ENCODE data around the gene DPF1.
"Not testable (repeated sequence)": the region's sequence is repeated elsewhere in the genome, so short reads cannot be mapped to it uniquely, and the experiment has no call there.

The DPF1 gene

GRCh38 chr19:38234615-38235014, 10.6 kb upstream of the DPF1 start:
- H3K4me3 ChIP-seq (ENCODE audit: low read length), result no peak overlapping the region
- DNase-seq (ENCODE audit: low read depth), result no peak
- TF ChIP-seq, protein P1, sequence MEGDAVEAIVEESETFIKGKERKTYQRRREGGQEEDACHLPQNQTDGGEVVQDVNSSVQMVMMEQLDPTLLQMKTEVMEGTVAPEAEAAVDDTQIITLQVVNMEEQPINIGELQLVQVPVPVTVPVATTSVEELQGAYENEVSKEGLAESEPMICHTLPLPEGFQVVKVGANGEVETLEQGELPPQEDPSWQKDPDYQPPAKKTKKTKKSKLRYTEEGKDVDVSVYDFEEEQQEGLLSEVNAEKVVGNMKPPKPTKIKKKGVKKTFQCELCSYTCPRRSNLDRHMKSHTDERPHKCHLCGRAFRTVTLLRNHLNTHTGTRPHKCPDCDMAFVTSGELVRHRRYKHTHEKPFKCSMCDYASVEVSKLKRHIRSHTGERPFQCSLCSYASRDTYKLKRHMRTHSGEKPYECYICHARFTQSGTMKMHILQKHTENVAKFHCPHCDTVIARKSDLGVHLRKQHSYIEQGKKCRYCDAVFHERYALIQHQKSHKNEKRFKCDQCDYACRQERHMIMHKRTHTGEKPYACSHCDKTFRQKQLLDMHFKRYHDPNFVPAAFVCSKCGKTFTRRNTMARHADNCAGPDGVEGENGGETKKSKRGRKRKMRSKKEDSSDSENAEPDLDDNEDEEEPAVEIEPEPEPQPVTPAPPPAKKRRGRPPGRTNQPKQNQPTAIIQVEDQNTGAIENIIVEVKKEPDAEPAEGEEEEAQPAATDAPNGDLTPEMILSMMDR (conservative IDR thresholded peaks at IDR 0.05; ENCODE audit: low read length), result no peak

DNA sequence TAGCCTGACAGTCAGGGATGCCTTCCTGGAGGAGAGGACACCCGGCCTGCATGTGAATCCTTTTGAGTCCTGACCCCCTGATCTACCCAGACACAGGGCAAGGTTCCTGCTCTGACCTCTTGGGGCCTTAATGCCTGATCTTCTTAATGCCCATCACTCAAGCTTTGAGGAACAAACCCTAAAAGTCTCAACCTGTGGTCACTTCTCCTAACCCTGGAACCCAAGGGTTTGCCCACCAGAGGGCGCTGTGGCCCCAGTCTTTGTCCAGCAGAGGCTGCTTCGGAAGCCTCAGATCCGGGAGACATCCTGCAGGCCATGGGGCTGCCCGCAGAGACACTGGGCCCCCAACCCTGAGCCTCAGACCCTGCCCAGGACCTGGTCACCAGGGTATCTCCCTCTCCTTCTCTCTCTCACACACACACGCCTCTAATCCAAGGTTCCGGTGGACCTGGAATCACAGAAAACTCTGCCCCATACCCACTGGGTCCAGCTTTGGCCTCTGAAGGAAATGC, 9.8 kb upstream of the DPF1 start:
- H3K4me3 ChIP-seq (ENCODE audit: low read length), result no peak overlapping the region
- peak; percentile 55 for DNase-seq (ENCODE audit: low read depth)
- TF ChIP-seq, protein P1 (conservative IDR thresholded peaks at IDR 0.05; ENCODE audit: low read length), result peak; percentile 85

GRCh38 chr19:38231918-38232317, 7.9 kb upstream of the DPF1 start:
- H3K4me3 ChIP-seq (ENCODE audit: low read length), result no peak overlapping the region
- TF ChIP-seq, protein P1 (conservative IDR thresholded peaks at IDR 0.05; ENCODE audit: low read length), result no peak
- DNase-seq (ENCODE audit: low read depth), result no peak

DNA sequence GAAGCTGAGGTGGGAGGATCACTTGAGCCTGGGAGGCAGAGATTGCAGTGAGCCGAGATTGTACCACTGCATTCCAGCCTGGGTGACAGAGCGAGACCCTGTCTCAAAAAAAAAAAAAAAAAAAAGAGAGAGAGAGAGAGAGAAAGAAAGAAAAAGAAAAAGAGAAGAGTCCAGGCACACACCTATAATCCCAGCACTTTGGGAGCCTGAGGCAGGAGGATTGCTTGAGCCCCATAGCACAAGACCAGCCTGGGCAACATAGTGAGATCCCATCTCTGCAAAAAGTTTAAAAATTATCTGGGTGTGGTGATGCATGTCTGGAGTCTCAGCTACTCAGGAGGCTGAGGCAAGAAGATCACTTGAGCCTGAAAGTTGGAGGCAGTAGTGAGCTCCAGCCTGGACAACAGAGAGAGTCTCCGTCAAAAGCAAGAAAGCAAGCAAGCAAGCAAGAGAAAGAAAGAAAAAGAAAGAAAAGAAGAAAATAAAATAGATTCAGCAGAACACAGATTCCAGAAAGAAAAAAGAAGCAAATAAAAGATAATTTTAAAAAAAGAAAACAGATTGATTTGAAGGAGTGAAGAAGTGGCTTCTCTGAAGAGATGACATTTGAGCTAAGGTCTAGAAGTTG, 6.6 kb upstream of the DPF1 start:
- not testable (repeated sequence) for H3K4me3 ChIP-seq (ENCODE audit: low read length); DNase-seq (ENCODE audit: low read depth)

DNA sequence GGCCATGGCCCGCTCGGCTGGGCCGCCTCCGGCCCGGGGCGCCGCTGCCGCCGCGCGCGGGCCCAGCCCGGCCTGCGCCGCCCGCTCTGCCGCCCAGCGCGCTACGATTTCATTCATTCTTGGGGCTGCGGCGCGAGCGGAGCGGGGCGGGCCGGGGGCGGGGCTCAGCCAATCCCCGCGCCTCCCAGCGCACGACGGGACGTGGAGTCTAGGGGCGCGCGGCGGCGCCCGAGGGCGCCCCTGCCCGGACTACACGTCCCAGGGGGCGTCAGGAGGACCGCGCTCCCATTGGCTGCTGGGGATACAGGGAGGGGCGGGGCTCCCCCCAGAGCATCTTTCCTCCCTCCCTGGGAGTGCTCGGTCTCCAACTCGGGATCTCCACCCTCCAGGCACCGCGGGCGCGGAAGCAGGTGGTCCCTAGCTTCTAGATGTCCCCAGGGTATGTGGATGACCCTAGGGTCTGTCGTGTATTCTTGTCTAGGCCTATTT, 5.6 kb upstream of the DPF1 start:
- H3K4me3 ChIP-seq (ENCODE audit: low read length), result peak overlapping the region; percentile 53

DNA sequence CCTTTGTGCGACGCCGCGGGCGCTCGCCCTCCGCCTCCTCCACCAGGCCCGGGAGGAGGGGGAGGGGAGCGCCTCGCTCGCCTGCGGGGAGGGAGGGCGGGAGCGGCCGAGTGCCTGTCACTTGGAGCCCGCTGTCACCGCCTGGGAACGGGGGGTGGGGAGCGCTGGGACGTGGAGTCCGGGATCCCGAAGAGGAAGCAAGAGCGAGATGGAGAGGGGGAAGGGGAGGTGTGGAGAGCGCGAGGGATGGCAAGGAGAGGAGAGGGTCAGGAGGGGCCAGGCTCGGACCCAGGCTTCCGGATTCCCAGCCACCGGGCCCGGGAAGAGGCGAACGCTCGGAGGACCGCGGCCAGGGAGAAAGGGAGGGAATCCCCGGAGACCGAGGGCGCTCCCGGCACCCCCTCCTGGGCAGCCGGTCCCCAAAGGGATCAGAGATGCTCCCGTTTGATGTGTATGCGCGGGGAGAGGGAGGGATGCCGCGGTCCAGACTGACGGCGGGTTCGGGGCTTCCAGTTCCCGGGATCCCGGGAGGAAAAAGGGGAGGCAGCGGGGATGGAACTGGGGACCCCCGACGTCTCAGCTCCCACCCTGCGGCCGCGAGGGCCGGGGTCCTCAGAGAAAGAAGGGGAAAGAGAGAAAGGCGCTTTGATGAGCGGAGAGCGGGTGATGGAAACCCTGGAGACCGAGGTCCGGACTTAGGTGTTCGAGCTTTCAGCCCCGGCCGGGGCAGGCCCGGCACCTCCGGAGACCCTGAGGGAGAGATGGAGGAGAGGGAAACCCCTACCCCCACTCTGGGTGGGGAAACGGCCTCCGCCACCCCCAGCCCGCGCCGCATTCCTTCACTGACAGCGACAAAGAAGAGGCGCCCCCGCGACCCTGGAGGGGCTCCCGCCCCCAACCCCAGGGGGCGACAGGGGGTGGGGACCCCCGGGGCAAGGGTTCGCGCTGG, 4.7 kb upstream of the DPF1 start:
- DNase-seq (ENCODE audit: low read depth), result no peak
- TF ChIP-seq, protein P1 (conservative IDR thresholded peaks at IDR 0.05; ENCODE audit: low read length), result no peak

More for the DNA sequence above, 5.6 kb upstream of the DPF1 start:
- DNase-seq (ENCODE audit: low read depth), result peak; percentile 85
- TF ChIP-seq, protein P1 (conservative IDR thresholded peaks at IDR 0.05; ENCODE audit: low read length), result no peak

DNA sequence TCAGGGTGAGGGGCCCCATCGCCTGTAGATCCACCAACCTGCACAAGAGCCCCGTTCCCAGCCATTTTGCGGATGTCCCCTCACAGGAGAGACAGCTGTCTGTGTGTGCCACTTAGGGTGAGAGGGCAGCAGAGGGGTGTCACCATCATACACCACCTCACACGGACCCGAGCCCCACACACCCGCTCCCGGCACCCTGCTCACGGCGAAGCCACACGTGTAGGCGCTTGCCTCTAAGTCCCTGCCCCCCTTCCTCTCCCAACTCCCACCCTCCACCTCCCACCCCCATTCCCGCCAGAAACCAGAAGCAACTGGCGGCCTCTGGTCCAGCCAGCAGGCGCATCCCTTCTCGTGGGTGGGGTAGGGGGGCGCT, 4.0 kb upstream of the DPF1 start:
- TF ChIP-seq, protein P1 (conservative IDR thresholded peaks at IDR 0.05; ENCODE audit: low read length), result no peak
- no peak for DNase-seq (ENCODE audit: low read depth)
- H3K4me3 ChIP-seq (ENCODE audit: low read length), result no peak overlapping the region

More for the DNA sequence above, 4.7 kb upstream of the DPF1 start:
- H3K4me3 ChIP-seq (ENCODE audit: low read length), result peak overlapping the region; percentile 53
